ENCODE measurements around the gene TIPIN. TPM values are rescaled to one million over a fixed set of nuclear protein-coding genes. Genes with fewer than 3 reads are reported as not detected.
"Not testable (repeated sequence)": the region's sequence is repeated elsewhere in the genome, so short reads cannot be mapped to it uniquely, and the experiment has no call there.

The TIPIN gene
- total RNA-seq, 1 donor from 2014 or later = 9.5 TPM

GRCh38 chr15:66323312-66323928, 33.1 kb downstream of the TIPIN start:
- no peak for TF ChIP-seq CTCF (IDR thresholded peaks at IDR 0.05; ENCODE audit: unreplicated experiment)
- no peak for DNase-seq (ENCODE audit: low spot score in 2 of 2, unreplicated experiment in 2 of 2)
- H3K4me1 Mint-ChIP-seq = no peaks in the 10 kb centered on the region
- peaks cover 51% of the 10 kb centered on the region for H3K36me3 Mint-ChIP-seq
- no peak overlapping the region for H3K27ac Mint-ChIP-seq
- H3K4me3 Mint-ChIP-seq = no peak overlapping the region
- H3K9me3 Mint-ChIP-seq = no peaks in the 10 kb centered on the region
- no peaks in the 10 kb centered on the region for H3K27me3 Mint-ChIP-seq (ENCODE audit: low read depth)

GRCh38 chr15:66312144-66312543, 44.3 kb downstream of the TIPIN start:
- Mint-ChIP-seq H3K27me3 (ENCODE audit: low read depth) (no peaks in the 10 kb centered on the region), H3K4me1 (no peaks in the 10 kb centered on the region), H3K27ac (no peak overlapping the region), H3K9me3 (no peaks in the 10 kb centered on the region), H3K4me3 (no peak overlapping the region), H3K36me3 (peaks cover 35% of the 10 kb centered on the region)
- DNase-seq (ENCODE audit: low spot score in 2 of 2, unreplicated experiment in 2 of 2) = no peak
- no peak for TF ChIP-seq CTCF (IDR thresholded peaks at IDR 0.05; ENCODE audit: unreplicated experiment)

- no peak for TF ChIP-seq CTCF (IDR thresholded peaks at IDR 0.05; ENCODE audit: unreplicated experiment)
- no peaks in the 10 kb centered on the region for H3K9me3 Mint-ChIP-seq
- no peak for DNase-seq (ENCODE audit: low spot score in 2 of 2, unreplicated experiment in 2 of 2)
- no peak overlapping the region for H3K4me3 Mint-ChIP-seq
- no peak overlapping the region for H3K27ac Mint-ChIP-seq
- H3K4me1 Mint-ChIP-seq = no peaks in the 10 kb centered on the region
- H3K36me3 Mint-ChIP-seq = peaks cover 30% of the 10 kb centered on the region
- no peaks in the 10 kb centered on the region for H3K27me3 Mint-ChIP-seq (ENCODE audit: low read depth)
Measured at GRCh38 chr15:66310786-66311185, 45.7 kb downstream of the TIPIN start.

- Mint-ChIP-seq H3K27me3 (ENCODE audit: low read depth) (no peaks in the 10 kb centered on the region), H3K4me3 (no peak overlapping the region), H3K27ac (no peak overlapping the region), H3K36me3 (peaks cover 30% of the 10 kb centered on the region), H3K9me3 (no peaks in the 10 kb centered on the region), H3K4me1 (no peaks in the 10 kb centered on the region)
- no peak for TF ChIP-seq CTCF (IDR thresholded peaks at IDR 0.05; ENCODE audit: unreplicated experiment)
- DNase-seq (ENCODE audit: low spot score in 2 of 2, unreplicated experiment in 2 of 2) = no peak
Measured at GRCh38 chr15:66309828-66310227, 46.7 kb downstream of the TIPIN start.

- H3K36me3 Mint-ChIP-seq = peaks cover 30% of the 10 kb centered on the region
- TF ChIP-seq CTCF (IDR thresholded peaks at IDR 0.05; ENCODE audit: unreplicated experiment) = no peak
- H3K27me3 Mint-ChIP-seq (ENCODE audit: low read depth) = no peaks in the 10 kb centered on the region
- no peaks in the 10 kb centered on the region for H3K9me3 Mint-ChIP-seq
- no peaks in the 10 kb centered on the region for H3K4me1 Mint-ChIP-seq
- H3K4me3 Mint-ChIP-seq = no peak overlapping the region
- H3K27ac Mint-ChIP-seq = no peak overlapping the region
- no peak for DNase-seq (ENCODE audit: low spot score in 2 of 2, unreplicated experiment in 2 of 2)
Measured at GRCh38 chr15:66308531-66308930, 48.0 kb downstream of the TIPIN start.

- no peak overlapping the region for H3K4me3 Mint-ChIP-seq
- H3K9me3 Mint-ChIP-seq = no peaks in the 10 kb centered on the region
- H3K27ac Mint-ChIP-seq = no peak overlapping the region
- DNase-seq (ENCODE audit: low spot score in 2 of 2, unreplicated experiment in 2 of 2) = no peak
- no peak for TF ChIP-seq CTCF (IDR thresholded peaks at IDR 0.05; ENCODE audit: unreplicated experiment)
- H3K36me3 Mint-ChIP-seq = peaks cover 19% of the 10 kb centered on the region
- no peaks in the 10 kb centered on the region for H3K27me3 Mint-ChIP-seq (ENCODE audit: low read depth)
- no peaks in the 10 kb centered on the region for H3K4me1 Mint-ChIP-seq
Measured at GRCh38 chr15:66306381-66306780, 50.1 kb downstream of the TIPIN start.

- H3K27me3 Mint-ChIP-seq (ENCODE audit: low read depth); H3K9me3 Mint-ChIP-seq; H3K4me3 Mint-ChIP-seq; H3K4me1 Mint-ChIP-seq; H3K27ac Mint-ChIP-seq; DNase-seq (ENCODE audit: low spot score in 2 of 2, unreplicated experiment in 2 of 2): not testable (repeated sequence)
- peaks cover 16% of the 10 kb centered on the region for H3K36me3 Mint-ChIP-seq
Measured at GRCh38 chr15:66304425-66304824, 52.1 kb downstream of the TIPIN start.
